ENCODE measurements around the gene NHS. TPM values are rescaled to one million over a fixed set of nuclear protein-coding genes. Genes with fewer than 3 reads are reported as not detected.

Gene NHS
- total RNA-seq, 4 donors from 2014 or later = 0.88 to 9.1 (median 2.5) TPM

- no peak for DNase-seq
- TF ChIP-seq POLR2A (IDR thresholded peaks at IDR 0.05) (no peak), CTCF (IDR thresholded peaks at IDR 0.05) (no peak)
- Histone ChIP-seq H3K4me1 (no peaks in the 10 kb centered on the region), H3K36me3 (no peaks in the 10 kb centered on the region), H3K27ac (no peak overlapping the region), H3K9me3 (no peaks in the 10 kb centered on the region), H3K4me3 (no peak overlapping the region), H3K27me3 (no peaks in the 10 kb centered on the region)
Measured at GRCh38 chrX:17629519-17629918, 254.5 kb downstream of the NHS start.

DNA sequence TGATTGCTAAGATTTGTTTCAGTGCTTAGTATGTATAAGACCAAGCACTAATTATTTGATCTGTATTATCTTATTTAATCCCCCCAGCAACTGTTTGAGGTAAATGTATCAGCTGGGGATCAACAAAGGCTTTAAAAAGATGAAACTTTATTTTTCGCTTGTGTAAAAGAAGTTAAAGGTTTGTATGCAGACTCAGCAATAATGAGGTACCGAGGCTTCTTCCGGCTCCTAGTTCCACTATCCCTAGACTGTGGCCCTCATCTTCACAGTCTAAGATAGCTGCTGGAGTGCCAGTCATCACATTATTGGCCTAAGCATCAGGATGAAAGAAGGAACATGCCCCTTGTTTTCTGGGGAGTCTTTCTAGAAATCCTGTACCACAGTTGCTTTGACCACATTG lies 256.6 kb downstream of the NHS start:
- H3K4me1 ChIP-seq = no peaks in the 10 kb centered on the region
- H3K36me3 ChIP-seq = no peaks in the 10 kb centered on the region
- no peaks in the 10 kb centered on the region for H3K27me3 ChIP-seq
- H3K9me3 ChIP-seq = no peaks in the 10 kb centered on the region
- DNase-seq = no peak
- H3K27ac ChIP-seq = no peak overlapping the region
- TF ChIP-seq CTCF (IDR thresholded peaks at IDR 0.05) = no peak
- TF ChIP-seq POLR2A (IDR thresholded peaks at IDR 0.05) = no peak
- no peak overlapping the region for H3K4me3 ChIP-seq

- DNase-seq = no peak
- no peak for TF ChIP-seq POLR2A (IDR thresholded peaks at IDR 0.05)
- no peak for TF ChIP-seq CTCF (IDR thresholded peaks at IDR 0.05)
- H3K27ac ChIP-seq = no peak overlapping the region
- H3K9me3 ChIP-seq = no peaks in the 10 kb centered on the region
- H3K4me1 ChIP-seq = no peaks in the 10 kb centered on the region
- H3K36me3 ChIP-seq = no peaks in the 10 kb centered on the region
- no peak overlapping the region for H3K4me3 ChIP-seq
- H3K27me3 ChIP-seq = no peaks in the 10 kb centered on the region
Measured at GRCh38 chrX:17632942-17633341, 257.9 kb downstream of the NHS start.

DNA sequence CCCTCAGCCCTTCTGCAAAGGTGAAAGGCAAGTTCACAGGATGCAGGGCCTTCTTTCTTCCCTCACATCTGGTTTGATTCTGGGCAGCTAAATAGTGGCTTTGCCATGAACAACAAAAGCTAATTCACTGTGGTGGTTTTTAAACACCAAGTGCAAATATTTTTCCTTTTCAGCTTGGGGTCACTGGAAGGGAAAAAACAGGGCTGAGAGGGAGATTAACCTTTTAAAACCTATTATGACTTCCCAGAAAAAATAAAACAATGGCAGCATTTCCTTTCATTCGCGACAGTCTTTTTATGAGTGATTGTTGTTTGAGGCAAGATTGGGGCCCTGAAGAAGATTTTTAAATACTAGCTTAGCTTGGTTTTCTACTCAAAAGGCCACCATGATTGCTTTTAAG lies 258.5 kb downstream of the NHS start:
- Histone ChIP-seq H3K9me3 (no peaks in the 10 kb centered on the region), H3K36me3 (no peaks in the 10 kb centered on the region), H3K27me3 (no peaks in the 10 kb centered on the region), H3K4me1 (no peaks in the 10 kb centered on the region), H3K4me3 (no peak overlapping the region), H3K27ac (no peak overlapping the region)
- no peak for TF ChIP-seq CTCF (IDR thresholded peaks at IDR 0.05)
- no peak for TF ChIP-seq POLR2A (IDR thresholded peaks at IDR 0.05)
- DNase-seq = no peak

- Histone ChIP-seq H3K36me3 (no peaks in the 10 kb centered on the region), H3K4me3 (no peak overlapping the region), H3K9me3 (no peaks in the 10 kb centered on the region), H3K4me1 (no peaks in the 10 kb centered on the region), H3K27me3 (no peaks in the 10 kb centered on the region), H3K27ac (peak overlapping the region in 1 of 4 donors; percentile 9)
- no peak for TF ChIP-seq CTCF (IDR thresholded peaks at IDR 0.05)
- TF ChIP-seq POLR2A (IDR thresholded peaks at IDR 0.05) = no peak
- no peak for DNase-seq
Measured at GRCh38 chrX:17634542-17635207, 259.7 kb downstream of the NHS start.

- no peak overlapping the region for H3K4me3 ChIP-seq
- H3K27me3 ChIP-seq = no peaks in the 10 kb centered on the region
- no peaks in the 10 kb centered on the region for H3K36me3 ChIP-seq
- no peaks in the 10 kb centered on the region for H3K4me1 ChIP-seq
- H3K9me3 ChIP-seq = no peaks in the 10 kb centered on the region
- no peak for TF ChIP-seq POLR2A (IDR thresholded peaks at IDR 0.05)
- H3K27ac ChIP-seq = peak overlapping the region in 1 of 4 donors; percentile 9
- DNase-seq = peak in 1 of 3 donors; percentile 47
Measured at GRCh38 chrX:17635231-17635630, 260.2 kb downstream of the NHS start.
